ENCODE results near the gene MRPL9.

Gene MRPL9

GRCh38 chr1:151806170-151806569, 42.9 kb upstream of the MRPL9 start:
- TF ChIP-seq, protein P1, sequence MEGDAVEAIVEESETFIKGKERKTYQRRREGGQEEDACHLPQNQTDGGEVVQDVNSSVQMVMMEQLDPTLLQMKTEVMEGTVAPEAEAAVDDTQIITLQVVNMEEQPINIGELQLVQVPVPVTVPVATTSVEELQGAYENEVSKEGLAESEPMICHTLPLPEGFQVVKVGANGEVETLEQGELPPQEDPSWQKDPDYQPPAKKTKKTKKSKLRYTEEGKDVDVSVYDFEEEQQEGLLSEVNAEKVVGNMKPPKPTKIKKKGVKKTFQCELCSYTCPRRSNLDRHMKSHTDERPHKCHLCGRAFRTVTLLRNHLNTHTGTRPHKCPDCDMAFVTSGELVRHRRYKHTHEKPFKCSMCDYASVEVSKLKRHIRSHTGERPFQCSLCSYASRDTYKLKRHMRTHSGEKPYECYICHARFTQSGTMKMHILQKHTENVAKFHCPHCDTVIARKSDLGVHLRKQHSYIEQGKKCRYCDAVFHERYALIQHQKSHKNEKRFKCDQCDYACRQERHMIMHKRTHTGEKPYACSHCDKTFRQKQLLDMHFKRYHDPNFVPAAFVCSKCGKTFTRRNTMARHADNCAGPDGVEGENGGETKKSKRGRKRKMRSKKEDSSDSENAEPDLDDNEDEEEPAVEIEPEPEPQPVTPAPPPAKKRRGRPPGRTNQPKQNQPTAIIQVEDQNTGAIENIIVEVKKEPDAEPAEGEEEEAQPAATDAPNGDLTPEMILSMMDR (IDR thresholded peaks at IDR 0.05; ENCODE audit: extremely low read depth, insufficient read depth, missing control alignments), result no peak
- DNase-seq (ENCODE audit: low spot score), result no peak
- in situ Hi-C loops (cut with MboI; ENCODE audit: low pct_unique_long_range_greater_than_20kb, low sequenced_read_pairs, unreplicated experiment), result no loop called here

GRCh38 chr1:151805066-151805820, 41.9 kb upstream of the MRPL9 start, which contains the start of gene LINGO4:
Gene LINGO4, minus strand, starts transcription at chr1:151805419. Its CDS starts 2,715 bp downstream, at chr1:151802704.
- DNase-seq (ENCODE audit: low spot score), result no peak
- in situ Hi-C loops (cut with MboI; ENCODE audit: low pct_unique_long_range_greater_than_20kb, low sequenced_read_pairs, unreplicated experiment), result no loop called here
- TF ChIP-seq, protein P1 (IDR thresholded peaks at IDR 0.05; ENCODE audit: extremely low read depth, insufficient read depth, missing control alignments), result no peak

DNA sequence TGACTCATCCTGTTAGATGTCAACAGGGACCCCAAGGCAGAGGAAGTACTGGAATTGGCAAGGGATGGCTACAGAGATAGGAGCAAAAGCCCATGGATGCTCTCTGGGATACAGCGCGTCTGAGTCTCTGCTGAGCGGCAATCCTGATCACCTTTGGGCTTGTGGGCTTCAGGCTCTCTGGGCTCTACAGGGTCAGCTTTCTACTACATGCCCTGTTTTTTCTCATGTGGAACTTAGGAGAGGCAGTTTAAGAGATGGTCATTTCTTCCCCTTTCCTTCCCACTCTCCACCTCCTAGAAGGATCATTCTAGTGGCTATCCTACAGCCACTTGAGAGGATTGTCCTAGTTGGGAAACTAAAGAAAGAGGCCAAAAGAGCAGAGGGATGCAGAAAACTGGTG, 40.6 kb upstream of the MRPL9 start:
- no peak for DNase-seq (ENCODE audit: low spot score)
- TF ChIP-seq, protein P1 (IDR thresholded peaks at IDR 0.05; ENCODE audit: extremely low read depth, insufficient read depth, missing control alignments), result no peak
- in situ Hi-C loops (cut with MboI; ENCODE audit: low pct_unique_long_range_greater_than_20kb, low sequenced_read_pairs, unreplicated experiment), result no loop called here

GRCh38 chr1:151803164-151803563, 39.9 kb upstream of the MRPL9 start:
- DNase-seq (ENCODE audit: low spot score), result peak; percentile 8
- in situ Hi-C loops (cut with MboI; ENCODE audit: low pct_unique_long_range_greater_than_20kb, low sequenced_read_pairs, unreplicated experiment), result no loop called here
- TF ChIP-seq, protein P1 (IDR thresholded peaks at IDR 0.05; ENCODE audit: extremely low read depth, insufficient read depth, missing control alignments), result no peak

GRCh38 chr1:151802372-151802771, 39.1 kb upstream of the MRPL9 start:
- TF ChIP-seq, protein P1 (IDR thresholded peaks at IDR 0.05; ENCODE audit: extremely low read depth, insufficient read depth, missing control alignments), result no peak
- DNase-seq (ENCODE audit: low spot score), result no peak
- in situ Hi-C loops (cut with MboI; ENCODE audit: low pct_unique_long_range_greater_than_20kb, low sequenced_read_pairs, unreplicated experiment), result no loop called here

GRCh38 chr1:151801846-151802245, 38.5 kb upstream of the MRPL9 start:
- DNase-seq (ENCODE audit: low spot score), result no peak
- TF ChIP-seq, protein P1 (IDR thresholded peaks at IDR 0.05; ENCODE audit: extremely low read depth, insufficient read depth, missing control alignments), result no peak
- in situ Hi-C loops (cut with MboI; ENCODE audit: low pct_unique_long_range_greater_than_20kb, low sequenced_read_pairs, unreplicated experiment), result no loop called here

Data from GM13977 (cell line).